CD14-positive monocyte (primary cell): ENCODE results near the gene CNOT6L. TPM values are rescaled to one million over a fixed set of nuclear protein-coding genes. Genes with fewer than 3 reads are reported as not detected.

ENCODE experiments used
- DNase-seq, 3 donors: peaks; one replicate each; pipeline ENCODE4 v3.0.0-alpha.2; 2011 to 2022
- H2AFZ ChIP-seq: 2 replicates; pipeline ENCODE4 v1.6.0; 2012; ENCODE audit warnings: mild to moderate bottlenecking, low read depth, low read length, inconsistent platforms; ENCODE audit not compliant: insufficient read depth, poor library complexity, severe bottlenecking
- H3K27ac ChIP-seq, 2 donors: 1 replicate in 1 of 2; 2 replicates in 1 of 2; pipeline ENCODE4 v1.5.1; 2012 to 2013; ENCODE audit warnings: low read length in 2 of 2, control low read depth in 1 of 2, inconsistent platforms in 1 of 2, low read depth in 1 of 2, mild to moderate bottlenecking in 1 of 2
- H3K27me3 ChIP-seq, 2 donors: one replicate each; pipeline versions ENCODE4 v1.6.0 to v1.6.1; 2011 to 2013; ENCODE audit warnings: low read length in 2 of 2; ENCODE audit not compliant: control insufficient read depth in 2 of 2, insufficient read depth in 2 of 2
- H3K36me3 ChIP-seq, 2 donors: replicated peaks in 1 of 2; 1 replicate in 1 of 2; 2 replicates in 1 of 2; pipeline versions ENCODE4 v1.5.1 to v1.6.1; 2012 to 2013; ENCODE audit warnings: low read length in 2 of 2, control low read depth in 1 of 2, inconsistent platforms in 1 of 2, mild to moderate bottlenecking in 1 of 2; ENCODE audit not compliant: insufficient read depth in 2 of 2, control insufficient read depth in 1 of 2
- H3K4me1 ChIP-seq, 2 donors: 1 replicate in 1 of 2; 2 replicates in 1 of 2; pipeline versions ENCODE4 v1.5.1 to v1.6.1; 2012 to 2013; ENCODE audit warnings: low read length in 2 of 2, control low read depth in 1 of 2, inconsistent platforms in 1 of 2, mild to moderate bottlenecking in 1 of 2, moderate library complexity in 1 of 2; ENCODE audit not compliant: insufficient read depth in 2 of 2, control insufficient read depth in 1 of 2
- H3K4me2 ChIP-seq: replicated peaks from 2 replicates; pipeline ENCODE3; 2012; ENCODE audit warnings: low read length, moderate library complexity, mild to moderate bottlenecking; ENCODE audit not compliant: poor library complexity, severe bottlenecking; ENCODE audit errors: extremely low read depth
- H3K4me3 ChIP-seq, 3 experiments: fragments of 200-600 bp in 1 of 3; sonication (generic) in 1 of 3; replicated peaks in 1 of 3; 1 replicate in 2 of 3; 2 replicates in 1 of 3; pipeline ENCODE4 v1.5.1; 2011 to 2013; ENCODE audit warnings: low read length in 3 of 3, mild to moderate bottlenecking in 3 of 3, control low read depth in 2 of 3, low read depth in 2 of 3, inconsistent platforms in 1 of 3, moderate library complexity in 1 of 3
- H3K79me2 ChIP-seq: 2 replicates; pipeline ENCODE4 v1.6.0; 2012; ENCODE audit warnings: mild to moderate bottlenecking, control low read depth, inconsistent platforms, low read length, moderate library complexity; ENCODE audit not compliant: insufficient read depth
- H3K9ac ChIP-seq: 2 replicates; pipeline ENCODE4 v1.6.0; 2017; ENCODE audit warnings: low read length, mild to moderate bottlenecking; ENCODE audit not compliant: insufficient read depth, poor library complexity, severe bottlenecking
- H3K9me3 ChIP-seq, 2 donors: replicated peaks in 1 of 2; 1 replicate in 1 of 2; 2 replicates in 1 of 2; pipeline versions ENCODE4 v1.5.1 to v1.6.1; 2012 to 2013; ENCODE audit warnings: low read length in 2 of 2, control low read depth in 1 of 2; ENCODE audit not compliant: control insufficient read depth in 1 of 2, insufficient read depth in 1 of 2
- H4K20me1 ChIP-seq: 2 replicates; pipeline ENCODE4 v1.6.0; 2012; ENCODE audit warnings: mild to moderate bottlenecking, low read length, control low read depth, moderate library complexity; ENCODE audit not compliant: insufficient read depth
- H3K27ac Mint-ChIP-seq, 7 donors: one replicate each; pipeline ENCODE4 v1.8.0; 2020; ENCODE audit warnings: mild to moderate bottlenecking in 7 of 7, mixed read lengths in 7 of 7, moderate library complexity in 6 of 7, inconsistent platforms in 2 of 7
- H3K27me3 Mint-ChIP-seq, 3 donors: one replicate each; pipeline ENCODE4 v1.8.0; 2021 to 2022; ENCODE audit warnings: low read depth in 3 of 3, mild to moderate bottlenecking in 3 of 3, mixed read lengths in 3 of 3, moderate library complexity in 3 of 3, inconsistent platforms in 1 of 3
- H3K36me3 Mint-ChIP-seq, 2 donors: one replicate each; pipeline ENCODE4 v1.8.0; 2020; ENCODE audit warnings: mixed read lengths in 2 of 2, inconsistent platforms in 1 of 2, mild to moderate bottlenecking in 1 of 2
- H3K4me1 Mint-ChIP-seq: one replicate; pipeline ENCODE4 v1.8.0; 2020; ENCODE audit warnings: mild to moderate bottlenecking, mixed read lengths
- H3K4me3 Mint-ChIP-seq, 2 donors: one replicate each; pipeline ENCODE4 v1.8.0; 2020; ENCODE audit warnings: mild to moderate bottlenecking in 2 of 2, mixed read lengths in 2 of 2, moderate library complexity in 1 of 2
- H3K9me3 Mint-ChIP-seq, 7 donors: one replicate each; pipeline ENCODE4 v1.8.0; 2020 to 2022; ENCODE audit warnings: mixed read lengths in 7 of 7, mild to moderate bottlenecking in 6 of 7, moderate library complexity in 6 of 7, inconsistent platforms in 2 of 7
- WGBS: methylation state at CpG from one replicate; pipeline ENCODE4 v1.1.5; 2013; ENCODE audit warnings: missing lambda C conversion rate; ENCODE audit not compliant: insufficient coverage; 5-methylcytosine and 5-hydroxymethylcytosine counted together
- intact Hi-C, 2 donors: fragments of 100-400 bp; cut with micrococcal nuclease; formaldehyde crosslinking; loops; one replicate each; pipeline versions ENCODE4 v1.15.0 to v1.15.1; 2023
- polyA plus RNA-seq, 3 donors: library from polyadenylated mRNA; depleted of rRNA in 1 of 3; unstranded in 2 of 3; stranded (reverse) in 1 of 3; fragments of 300-500 nt in 2 of 3; fragments of >200 nt in 1 of 3; fragmentation: Illumina TruSeq in 2 of 3; gene quantifications; 1 replicate in 2 of 3; 2 replicates in 1 of 3; pipeline ENCODE4 v1.2.3, GENCODE V29; 2012 to 2021
- TF ChIP-seq, protein P1 (sequence below): fragments of 200-600 bp; IDR thresholded peaks from one replicate; pipeline ENCODE4 v1.8.0; 2022; ENCODE audit warnings: antibody characterized with exemption, mild to moderate bottlenecking

Gene CNOT6L
- polyA plus RNA-seq, 3 donors: 16.1 to 26.4 (median 26.3) TPM

DNA sequence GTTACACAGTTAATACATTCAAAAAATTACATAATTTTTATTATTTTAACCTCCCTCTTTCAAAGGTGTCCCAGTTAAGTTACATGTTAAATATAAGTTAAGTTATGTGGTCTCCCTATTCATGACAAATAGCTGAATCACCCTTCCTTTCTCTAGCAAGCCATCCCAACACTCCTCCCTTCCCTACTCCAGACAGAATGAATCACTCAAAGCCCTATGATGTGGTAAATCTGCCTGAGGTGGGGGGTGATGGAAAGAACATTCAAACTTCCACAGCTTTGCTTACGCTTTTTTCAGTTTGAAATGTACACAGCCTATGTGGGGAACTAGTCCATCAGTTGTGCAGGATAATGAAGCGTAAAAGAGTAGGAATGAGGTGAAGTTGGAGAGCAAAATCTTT, 123.4 kb downstream of the CNOT6L start:
- H3K36me3 ChIP-seq: no peaks in the 10 kb centered on the region
- H3K9me3 Mint-ChIP-seq: no peaks in the 10 kb centered on the region
- H3K4me3 Mint-ChIP-seq: no peak overlapping the region
- H3K4me1 Mint-ChIP-seq: no peaks in the 10 kb centered on the region
- no peak overlapping the region for H3K9ac ChIP-seq
- TF ChIP-seq, protein P1, sequence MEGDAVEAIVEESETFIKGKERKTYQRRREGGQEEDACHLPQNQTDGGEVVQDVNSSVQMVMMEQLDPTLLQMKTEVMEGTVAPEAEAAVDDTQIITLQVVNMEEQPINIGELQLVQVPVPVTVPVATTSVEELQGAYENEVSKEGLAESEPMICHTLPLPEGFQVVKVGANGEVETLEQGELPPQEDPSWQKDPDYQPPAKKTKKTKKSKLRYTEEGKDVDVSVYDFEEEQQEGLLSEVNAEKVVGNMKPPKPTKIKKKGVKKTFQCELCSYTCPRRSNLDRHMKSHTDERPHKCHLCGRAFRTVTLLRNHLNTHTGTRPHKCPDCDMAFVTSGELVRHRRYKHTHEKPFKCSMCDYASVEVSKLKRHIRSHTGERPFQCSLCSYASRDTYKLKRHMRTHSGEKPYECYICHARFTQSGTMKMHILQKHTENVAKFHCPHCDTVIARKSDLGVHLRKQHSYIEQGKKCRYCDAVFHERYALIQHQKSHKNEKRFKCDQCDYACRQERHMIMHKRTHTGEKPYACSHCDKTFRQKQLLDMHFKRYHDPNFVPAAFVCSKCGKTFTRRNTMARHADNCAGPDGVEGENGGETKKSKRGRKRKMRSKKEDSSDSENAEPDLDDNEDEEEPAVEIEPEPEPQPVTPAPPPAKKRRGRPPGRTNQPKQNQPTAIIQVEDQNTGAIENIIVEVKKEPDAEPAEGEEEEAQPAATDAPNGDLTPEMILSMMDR: no peak
- H3K27ac Mint-ChIP-seq: no peak overlapping the region
- WGBS: no CpG with 5 or more reads among the region's 2 CpGs
- DNase-seq: no peak
- no peaks in the 10 kb centered on the region for H3K4me1 ChIP-seq
- no peaks in the 10 kb centered on the region for H3K27me3 ChIP-seq
- H3K27ac ChIP-seq: no peak overlapping the region
- H2AFZ ChIP-seq: no peak overlapping the region
- H3K4me2 ChIP-seq: no peak overlapping the region
- no peaks in the 10 kb centered on the region for H3K79me2 ChIP-seq
- no peaks in the 10 kb centered on the region for H4K20me1 ChIP-seq
- peaks cover 0 to 2% (median 2%) of the 10 kb centered on the region in 3 donors for H3K27me3 Mint-ChIP-seq
- H3K4me3 ChIP-seq: no peak overlapping the region
- intact Hi-C loops: no loop called here
- no peaks in the 10 kb centered on the region for H3K36me3 Mint-ChIP-seq
- no peaks in the 10 kb centered on the region for H3K9me3 ChIP-seq

DNA sequence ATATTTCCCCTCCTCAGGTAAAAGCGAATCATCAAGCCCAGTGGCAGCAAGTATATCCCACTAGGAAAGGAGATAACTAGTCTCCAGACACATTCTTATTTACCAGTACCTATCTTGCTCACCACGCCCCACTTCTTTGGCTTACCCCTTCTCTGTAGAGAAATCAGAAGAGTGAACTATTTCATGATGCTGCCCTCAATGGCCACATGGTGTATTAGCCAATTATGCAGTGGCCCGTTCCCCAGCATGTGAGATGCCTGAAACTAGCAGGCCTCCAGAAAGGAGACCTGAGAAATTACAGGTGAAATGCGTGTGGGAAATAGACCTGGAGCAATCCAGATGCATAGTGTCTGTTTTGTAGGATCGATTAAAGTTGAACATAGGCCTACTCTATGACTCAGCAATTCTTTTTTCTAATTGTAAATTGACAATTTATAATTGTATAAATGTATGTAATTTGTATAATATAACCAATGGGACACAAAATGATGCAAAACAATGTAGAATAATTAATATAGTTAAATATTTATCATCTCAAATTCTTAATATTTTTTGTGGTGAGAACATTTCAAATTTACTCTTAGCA, 126.2 kb downstream of the CNOT6L start:
- 100% methylated on average over 2 of the region's 5 CpGs for WGBS
- no peaks in the 10 kb centered on the region for H3K36me3 Mint-ChIP-seq
- no peak overlapping the region for H3K4me3 ChIP-seq

More for the DNA sequence above, 126.2 kb downstream of the CNOT6L start:
- H3K27me3 Mint-ChIP-seq: peaks cover 0 to 3% (median 0%) of the 10 kb centered on the region in 3 donors
- H3K27ac Mint-ChIP-seq: no peak overlapping the region
- H3K9me3 ChIP-seq: no peaks in the 10 kb centered on the region
- no peak overlapping the region for H3K4me3 Mint-ChIP-seq
- no peak overlapping the region for H3K27ac ChIP-seq
- no peaks in the 10 kb centered on the region for H3K36me3 ChIP-seq
- H3K4me1 ChIP-seq: no peaks in the 10 kb centered on the region
- no peak for DNase-seq
- H3K79me2 ChIP-seq: no peaks in the 10 kb centered on the region
- H3K4me1 Mint-ChIP-seq: no peaks in the 10 kb centered on the region
- H3K4me2 ChIP-seq: no peak overlapping the region
- intact Hi-C loops: no loop called here
- no peaks in the 10 kb centered on the region for H3K27me3 ChIP-seq
- TF ChIP-seq, protein P1: no peak
- H3K9ac ChIP-seq: no peak overlapping the region
- no peak overlapping the region for H2AFZ ChIP-seq
- H4K20me1 ChIP-seq: no peaks in the 10 kb centered on the region
- H3K9me3 Mint-ChIP-seq: peaks cover 0 to 2% (median 0%) of the 10 kb centered on the region in 7 donors
